ENCODE results near the gene OLA1. TPM values are rescaled to one million over a fixed set of nuclear protein-coding genes. Genes with fewer than 3 reads are reported as not detected.

OLA1 gene
- total and polyA plus RNA-seq, 7 donors: 51.5 to 99.6 (median 67.6) TPM

- DNase-seq: peak; percentile 29
- no peaks in the 10 kb centered on the region for H3K36me3 ChIP-seq
- no peak overlapping the region for H3K4me3 ChIP-seq
- no peaks in the 10 kb centered on the region for H3K27me3 ChIP-seq
- TF ChIP-seq, protein P1, sequence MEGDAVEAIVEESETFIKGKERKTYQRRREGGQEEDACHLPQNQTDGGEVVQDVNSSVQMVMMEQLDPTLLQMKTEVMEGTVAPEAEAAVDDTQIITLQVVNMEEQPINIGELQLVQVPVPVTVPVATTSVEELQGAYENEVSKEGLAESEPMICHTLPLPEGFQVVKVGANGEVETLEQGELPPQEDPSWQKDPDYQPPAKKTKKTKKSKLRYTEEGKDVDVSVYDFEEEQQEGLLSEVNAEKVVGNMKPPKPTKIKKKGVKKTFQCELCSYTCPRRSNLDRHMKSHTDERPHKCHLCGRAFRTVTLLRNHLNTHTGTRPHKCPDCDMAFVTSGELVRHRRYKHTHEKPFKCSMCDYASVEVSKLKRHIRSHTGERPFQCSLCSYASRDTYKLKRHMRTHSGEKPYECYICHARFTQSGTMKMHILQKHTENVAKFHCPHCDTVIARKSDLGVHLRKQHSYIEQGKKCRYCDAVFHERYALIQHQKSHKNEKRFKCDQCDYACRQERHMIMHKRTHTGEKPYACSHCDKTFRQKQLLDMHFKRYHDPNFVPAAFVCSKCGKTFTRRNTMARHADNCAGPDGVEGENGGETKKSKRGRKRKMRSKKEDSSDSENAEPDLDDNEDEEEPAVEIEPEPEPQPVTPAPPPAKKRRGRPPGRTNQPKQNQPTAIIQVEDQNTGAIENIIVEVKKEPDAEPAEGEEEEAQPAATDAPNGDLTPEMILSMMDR (IDR thresholded peaks at IDR 0.05): no peak
- no peak for TF ChIP-seq POLR2AphosphoS5 (IDR thresholded peaks at IDR 0.05)
- TF ChIP-seq POLR2A (IDR thresholded peaks at IDR 0.05): no peak
- TF ChIP-seq EP300 (IDR thresholded peaks at IDR 0.05): no peak
- no peak overlapping the region for H3K27ac ChIP-seq
- WGBS, 2 donors: 89 to 91% methylated on average over 3 of the region's 3 CpGs
- intact Hi-C loops (cut with DNase I): no loop called here
- no peaks in the 10 kb centered on the region for H3K9me3 ChIP-seq
- H3K4me1 ChIP-seq: peaks cover 0 to 5% (median 4%) of the 10 kb centered on the region in 4 donors
Measured at GRCh38 chr2:174035117-174035635, 213.2 kb downstream of the OLA1 start.

GRCh38 chr2:174033163-174033550 is 215.2 kb downstream of the OLA1 start:
- intact Hi-C loops (cut with DNase I): no loop called here
- Histone ChIP-seq H3K27ac (no peak overlapping the region), H3K9me3 (no peaks in the 10 kb centered on the region), H3K4me1 (peaks cover 0 to 7% (median 0%) of the 10 kb centered on the region in 4 donors), H3K27me3 (no peaks in the 10 kb centered on the region), H3K4me3 (no peak overlapping the region), H3K36me3 (no peaks in the 10 kb centered on the region)
- 70 to 83% methylated on average over 2 of the region's 2 CpGs for WGBS, 2 donors
- TF ChIP-seq POLR2A (IDR thresholded peaks at IDR 0.05): no peak
- TF ChIP-seq, protein P1 (IDR thresholded peaks at IDR 0.05): no peak
- TF ChIP-seq POLR2AphosphoS5 (IDR thresholded peaks at IDR 0.05): no peak
- no peak for TF ChIP-seq EP300 (IDR thresholded peaks at IDR 0.05)
- DNase-seq: no peak

GRCh38 chr2:174031226-174031625 is 217.1 kb downstream of the OLA1 start:
- intact Hi-C loops (cut with DNase I): no loop called here
- H3K27me3 ChIP-seq: no peaks in the 10 kb centered on the region
- no peak for DNase-seq
- peaks cover 0 to 6% (median 1%) of the 10 kb centered on the region in 4 donors for H3K4me1 ChIP-seq
- no peak overlapping the region for H3K4me3 ChIP-seq
- WGBS, 2 donors: 73 to 83% methylated on average over 3 of the region's 3 CpGs
- no peaks in the 10 kb centered on the region for H3K9me3 ChIP-seq
- no peaks in the 10 kb centered on the region for H3K36me3 ChIP-seq
- TF ChIP-seq POLR2A (IDR thresholded peaks at IDR 0.05) (no peak), POLR2AphosphoS5 (IDR thresholded peaks at IDR 0.05) (no peak), EP300 (IDR thresholded peaks at IDR 0.05) (no peak)
- TF ChIP-seq, protein P1 (IDR thresholded peaks at IDR 0.05): no peak
- no peak overlapping the region for H3K27ac ChIP-seq

DNA sequence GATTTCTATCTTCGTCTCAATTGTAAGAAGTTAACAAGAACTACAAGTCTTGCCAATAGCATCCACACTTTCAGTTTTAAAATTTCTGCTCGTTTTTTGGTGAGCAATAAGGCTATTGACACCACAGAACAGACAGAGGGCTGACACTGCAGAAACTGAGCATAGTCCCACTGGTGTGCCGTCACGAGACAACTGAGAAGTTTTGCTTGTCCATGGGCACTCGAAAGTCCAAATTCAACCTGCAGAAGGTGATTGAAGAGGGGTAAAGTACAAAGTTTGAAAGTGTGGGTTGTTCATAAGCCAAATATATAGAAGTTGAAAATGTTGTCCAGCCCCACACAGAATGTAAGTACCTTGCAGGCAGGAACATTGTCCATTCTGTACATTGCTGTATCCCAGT is 219.4 kb downstream of the OLA1 start:
- WGBS, 2 donors: 75 to 80% methylated on average over 5 of the region's 5 CpGs
- TF ChIP-seq POLR2A (IDR thresholded peaks at IDR 0.05) (no peak), POLR2AphosphoS5 (IDR thresholded peaks at IDR 0.05) (no peak), EP300 (IDR thresholded peaks at IDR 0.05) (no peak)
- TF ChIP-seq, protein P1 (IDR thresholded peaks at IDR 0.05): no peak
- peaks cover 0 to 24% (median 18%) of the 10 kb centered on the region in 4 donors for H3K4me1 ChIP-seq
- no peak overlapping the region for H3K27ac ChIP-seq
- no peaks in the 10 kb centered on the region for H3K27me3 ChIP-seq
- H3K4me3 ChIP-seq: no peak overlapping the region
- no peaks in the 10 kb centered on the region for H3K9me3 ChIP-seq
- intact Hi-C loops (cut with DNase I): no loop called here
- no peak for DNase-seq
- no peaks in the 10 kb centered on the region for H3K36me3 ChIP-seq

DNA sequence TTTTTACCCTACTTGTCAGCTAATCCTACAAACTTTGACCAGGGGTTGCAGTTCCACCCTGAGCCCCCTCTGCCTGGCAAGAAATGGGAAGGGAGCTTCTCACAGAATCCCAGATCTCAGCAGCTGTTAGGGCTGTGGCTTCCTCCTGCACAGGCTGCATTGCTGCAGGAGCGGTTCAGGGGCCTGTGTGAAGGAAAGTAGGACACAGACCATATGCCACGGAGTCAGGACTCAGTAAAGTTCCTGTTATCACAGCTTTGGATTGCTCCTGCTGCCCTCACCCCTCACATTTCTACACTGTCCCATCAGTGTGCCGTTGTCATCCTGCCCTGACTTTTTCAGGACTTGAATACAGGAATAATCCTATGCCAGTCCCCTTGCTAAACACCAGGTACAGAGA is 220.4 kb downstream of the OLA1 start:
- Histone ChIP-seq H3K27me3 (no peaks in the 10 kb centered on the region), H3K27ac (peak overlapping the region in 1 of 4 donors; percentile 39), H3K4me1 (peaks cover 0 to 33% (median 26%) of the 10 kb centered on the region in 4 donors), H3K4me3 (no peak overlapping the region), H3K9me3 (no peaks in the 10 kb centered on the region), H3K36me3 (no peaks in the 10 kb centered on the region)
- DNase-seq: no peak
- 69 to 78% methylated on average over 3 of the region's 3 CpGs for WGBS, 2 donors
- TF ChIP-seq POLR2A (IDR thresholded peaks at IDR 0.05): no peak
- TF ChIP-seq POLR2AphosphoS5 (IDR thresholded peaks at IDR 0.05): no peak
- TF ChIP-seq, protein P1 (IDR thresholded peaks at IDR 0.05): no peak
- no peak for TF ChIP-seq EP300 (IDR thresholded peaks at IDR 0.05)
- intact Hi-C loops (cut with DNase I): no loop called here

Data from sigmoid colon (tissue), 7 donors.